ENCODE measurements around the gene TECPR2. TPM values are rescaled to one million over a fixed set of nuclear protein-coding genes. Genes with fewer than 3 reads are reported as not detected.
"Not testable (repeated sequence)": the region's sequence is repeated elsewhere in the genome, so short reads cannot be mapped to it uniquely, and the experiment has no call there.

The TECPR2 gene
- total RNA-seq, 1 donor from 2014 or later = 26.9 TPM

DNA sequence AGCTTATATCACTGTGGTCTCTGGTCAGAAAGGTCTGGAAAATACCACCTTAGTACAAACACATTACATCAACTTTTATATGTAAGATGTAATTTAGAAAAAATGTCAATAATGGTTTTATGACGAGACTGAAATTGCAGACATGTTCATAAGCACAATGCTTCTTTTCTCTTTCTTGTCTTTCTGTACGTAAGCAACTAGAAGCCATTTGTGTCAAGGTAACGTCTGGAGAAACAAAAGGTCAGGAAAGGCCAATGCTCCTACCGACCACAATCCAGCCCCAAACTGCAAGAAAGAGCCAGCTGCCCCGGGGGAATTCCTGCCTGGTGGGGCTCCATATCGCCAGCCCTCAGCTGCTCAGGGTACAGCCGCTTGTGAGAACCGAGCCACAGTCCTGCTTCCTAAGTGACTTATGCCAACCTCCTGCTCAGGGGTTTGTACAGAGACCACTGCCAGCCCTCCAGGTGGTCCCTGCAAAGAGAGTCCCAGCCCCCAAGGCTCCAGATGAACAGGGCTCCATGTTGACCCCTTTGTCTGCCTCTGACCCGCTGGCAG, 36.9 kb upstream of the TECPR2 start:
- H3K27me3 Mint-ChIP-seq (ENCODE audit: unreplicated experiment) = no peaks in the 10 kb centered on the region
- H3K4me1 Mint-ChIP-seq (ENCODE audit: unreplicated experiment) = peaks cover 13% of the 10 kb centered on the region
- H3K9me3 Mint-ChIP-seq (ENCODE audit: unreplicated experiment) = no peaks in the 10 kb centered on the region
- no peak overlapping the region for H3K4me3 Mint-ChIP-seq (ENCODE audit: unreplicated experiment)
- DNase-seq (ENCODE audit: extremely low spot score, unreplicated experiment) = no peak
- no peak overlapping the region for H3K27ac Mint-ChIP-seq (ENCODE audit: unreplicated experiment)
- peaks cover 4% of the 10 kb centered on the region for H3K36me3 Mint-ChIP-seq (ENCODE audit: unreplicated experiment)
- TF ChIP-seq, protein P1, sequence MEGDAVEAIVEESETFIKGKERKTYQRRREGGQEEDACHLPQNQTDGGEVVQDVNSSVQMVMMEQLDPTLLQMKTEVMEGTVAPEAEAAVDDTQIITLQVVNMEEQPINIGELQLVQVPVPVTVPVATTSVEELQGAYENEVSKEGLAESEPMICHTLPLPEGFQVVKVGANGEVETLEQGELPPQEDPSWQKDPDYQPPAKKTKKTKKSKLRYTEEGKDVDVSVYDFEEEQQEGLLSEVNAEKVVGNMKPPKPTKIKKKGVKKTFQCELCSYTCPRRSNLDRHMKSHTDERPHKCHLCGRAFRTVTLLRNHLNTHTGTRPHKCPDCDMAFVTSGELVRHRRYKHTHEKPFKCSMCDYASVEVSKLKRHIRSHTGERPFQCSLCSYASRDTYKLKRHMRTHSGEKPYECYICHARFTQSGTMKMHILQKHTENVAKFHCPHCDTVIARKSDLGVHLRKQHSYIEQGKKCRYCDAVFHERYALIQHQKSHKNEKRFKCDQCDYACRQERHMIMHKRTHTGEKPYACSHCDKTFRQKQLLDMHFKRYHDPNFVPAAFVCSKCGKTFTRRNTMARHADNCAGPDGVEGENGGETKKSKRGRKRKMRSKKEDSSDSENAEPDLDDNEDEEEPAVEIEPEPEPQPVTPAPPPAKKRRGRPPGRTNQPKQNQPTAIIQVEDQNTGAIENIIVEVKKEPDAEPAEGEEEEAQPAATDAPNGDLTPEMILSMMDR (IDR thresholded peaks at IDR 0.05) = no peak

DNA sequence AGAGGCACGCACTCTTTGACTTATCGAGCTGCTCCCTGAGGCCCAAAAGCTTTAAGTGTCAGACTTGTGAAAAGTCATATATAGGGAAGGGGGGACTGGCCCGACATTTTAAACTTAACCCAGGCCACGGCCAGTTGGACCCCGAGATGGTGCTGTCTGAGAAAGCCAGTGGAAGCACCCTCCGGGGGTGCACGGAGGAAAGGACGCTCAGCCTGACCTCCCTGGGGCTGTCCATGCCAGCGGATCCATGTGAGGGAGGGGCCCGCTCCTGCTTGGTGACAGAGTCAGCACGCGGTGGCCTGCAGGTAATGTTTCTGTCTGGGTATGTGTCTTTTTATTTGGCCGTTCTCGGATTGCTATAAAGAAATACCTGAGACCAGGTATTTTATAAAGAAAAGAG, 36.2 kb upstream of the TECPR2 start:
- TF ChIP-seq, protein P1 (IDR thresholded peaks at IDR 0.05) = no peak
- Mint-ChIP-seq H3K36me3 (ENCODE audit: unreplicated experiment) (peaks cover 6% of the 10 kb centered on the region), H3K27me3 (ENCODE audit: unreplicated experiment) (no peaks in the 10 kb centered on the region), H3K9me3 (ENCODE audit: unreplicated experiment) (no peaks in the 10 kb centered on the region), H3K27ac (ENCODE audit: unreplicated experiment) (no peak overlapping the region), H3K4me1 (ENCODE audit: unreplicated experiment) (peaks cover 13% of the 10 kb centered on the region), H3K4me3 (ENCODE audit: unreplicated experiment) (no peak overlapping the region)
- DNase-seq (ENCODE audit: extremely low spot score, unreplicated experiment) = no peak

DNA sequence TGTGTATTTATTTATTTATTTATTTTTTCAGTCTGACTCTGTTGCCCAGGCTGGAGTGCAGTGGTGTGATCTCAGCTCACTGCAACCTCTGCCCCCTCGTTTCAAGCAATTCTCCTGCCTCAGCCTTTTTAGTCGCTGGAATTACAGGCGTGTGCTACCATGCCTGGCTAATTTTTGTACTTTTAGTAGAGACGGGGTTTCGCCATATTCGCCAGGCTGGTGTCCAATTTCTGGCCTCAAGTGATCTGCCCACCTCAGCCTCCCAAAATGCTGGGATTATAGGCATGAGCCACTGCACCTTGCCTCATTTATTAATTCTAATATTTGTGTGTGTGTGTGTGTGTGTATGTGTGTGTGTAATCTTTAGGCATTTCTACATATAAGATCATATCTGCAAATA, 33.4 kb upstream of the TECPR2 start:
- DNase-seq (ENCODE audit: extremely low spot score, unreplicated experiment); H3K9me3 Mint-ChIP-seq (ENCODE audit: unreplicated experiment); H3K4me1 Mint-ChIP-seq (ENCODE audit: unreplicated experiment); H3K27me3 Mint-ChIP-seq (ENCODE audit: unreplicated experiment); H3K27ac Mint-ChIP-seq (ENCODE audit: unreplicated experiment); H3K36me3 Mint-ChIP-seq (ENCODE audit: unreplicated experiment); H3K4me3 Mint-ChIP-seq (ENCODE audit: unreplicated experiment): not testable (repeated sequence)

DNA sequence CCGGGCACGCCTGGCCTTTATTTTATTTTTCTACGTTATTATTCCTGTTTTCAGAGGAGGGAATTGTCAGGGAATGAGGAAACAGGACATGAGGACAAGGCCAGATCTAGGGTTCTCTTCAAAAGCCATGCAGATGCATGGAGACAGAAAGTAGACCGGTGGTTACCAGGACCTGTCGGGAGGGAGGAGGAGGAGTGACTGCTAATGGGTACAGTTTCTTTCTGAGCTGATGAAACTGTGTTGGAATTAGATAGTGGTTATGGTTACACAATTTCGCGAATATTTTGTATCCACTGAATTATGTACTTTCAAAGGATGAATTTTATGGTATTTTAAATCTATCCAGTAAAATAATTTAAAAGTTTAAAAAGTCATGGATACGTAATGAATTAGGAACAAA, 31.9 kb upstream of the TECPR2 start:
- TF ChIP-seq, protein P1 (IDR thresholded peaks at IDR 0.05) = no peak
- Mint-ChIP-seq H3K4me3 (ENCODE audit: unreplicated experiment) (no peak overlapping the region), H3K36me3 (ENCODE audit: unreplicated experiment) (peaks cover 13% of the 10 kb centered on the region), H3K4me1 (ENCODE audit: unreplicated experiment) (peaks cover 5% of the 10 kb centered on the region), H3K27ac (ENCODE audit: unreplicated experiment) (no peak overlapping the region), H3K27me3 (ENCODE audit: unreplicated experiment) (no peaks in the 10 kb centered on the region), H3K9me3 (ENCODE audit: unreplicated experiment) (no peaks in the 10 kb centered on the region)
- no peak for DNase-seq (ENCODE audit: extremely low spot score, unreplicated experiment)

DNA sequence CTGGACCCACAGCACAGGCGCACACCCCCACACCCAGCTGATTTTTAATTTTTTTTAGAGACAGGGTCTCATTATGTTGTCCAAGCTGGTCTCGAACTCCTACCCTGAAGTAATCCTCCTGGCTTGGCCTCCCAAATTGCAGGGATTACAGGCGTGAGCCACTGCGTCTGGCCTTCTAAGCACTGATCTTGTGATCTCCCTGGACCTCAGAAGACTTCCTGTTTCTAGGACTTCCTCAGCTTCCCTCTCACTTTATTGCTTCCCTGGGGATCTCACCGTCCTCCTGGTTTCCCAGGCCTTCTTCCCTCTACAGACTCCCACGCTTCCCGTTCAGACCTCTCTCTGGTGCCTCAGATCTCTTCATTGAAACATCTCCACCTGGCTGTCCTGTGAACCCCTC, 29.4 kb upstream of the TECPR2 start:
- DNase-seq (ENCODE audit: extremely low spot score, unreplicated experiment) = no peak
- TF ChIP-seq, protein P1 (IDR thresholded peaks at IDR 0.05) = no peak
- Mint-ChIP-seq H3K9me3 (ENCODE audit: unreplicated experiment) (no peaks in the 10 kb centered on the region), H3K27ac (ENCODE audit: unreplicated experiment) (no peak overlapping the region), H3K27me3 (ENCODE audit: unreplicated experiment) (no peaks in the 10 kb centered on the region), H3K36me3 (ENCODE audit: unreplicated experiment) (peaks cover 20% of the 10 kb centered on the region), H3K4me1 (ENCODE audit: unreplicated experiment) (peaks cover 2% of the 10 kb centered on the region), H3K4me3 (ENCODE audit: unreplicated experiment) (no peak overlapping the region)

Data from osteocyte (in vitro differentiated cells).